ENCODE data around the gene UBALD1. TPM values are rescaled to one million over a fixed set of nuclear protein-coding genes. Genes with fewer than 3 reads are reported as not detected.

The UBALD1 gene
- total and polyA plus RNA-seq, 2 donors (not counting 3 experiments of a cell fraction or from before 2014, with no cell fraction given), result 24.8 to 41.6 TPM

DNA sequence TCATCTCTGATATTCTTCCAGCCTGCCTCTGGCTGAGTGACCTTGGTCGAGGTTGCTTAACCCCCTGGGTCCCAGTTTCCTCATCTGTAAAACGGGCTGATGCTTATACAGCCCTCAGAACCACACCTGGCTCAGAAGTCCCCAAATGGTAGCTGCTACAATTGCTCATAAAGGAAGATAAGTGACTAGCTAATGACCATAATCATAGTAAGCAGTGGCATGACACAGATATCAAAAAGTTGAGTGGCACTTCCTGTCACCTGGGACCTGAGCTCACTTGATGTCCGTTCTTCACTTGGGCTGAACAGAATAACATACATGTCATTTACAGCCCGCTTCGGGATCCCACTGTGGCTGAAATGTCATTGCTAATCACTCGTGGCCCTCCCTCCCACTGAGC lies 11.7 kb upstream of the UBALD1 start:
- ChIA-PET CTCF (interaction anchor here (1.9 kb wide), 1 partner anchor 10 kb away, joined by 8 read pairs; no protein-coding TSS in a partner anchor), POLR2A (interaction anchor here (1.0 kb wide), 1 partner anchor 17 kb away, joined by 3 read pairs; no protein-coding TSS in a partner anchor)
- TF ChIP-seq JUN (IDR thresholded peaks at IDR 0.05; ENCODE audit: borderline replicate concordance, insufficient read depth, insufficient read length, low read depth), result no peak
- TF ChIP-seq MYC (IDR thresholded peaks at IDR 0.05; ENCODE audit: low read depth, low read length), result no peak
- TF ChIP-seq MAX (IDR thresholded peaks at IDR 0.05; ENCODE audit: insufficient read depth, insufficient read length), result no peak
- TF ChIP-seq POLR2AphosphoS5 (IDR thresholded peaks at IDR 0.05; ENCODE audit: insufficient read depth, low read depth, low read length), result no peak
- TF ChIP-seq POLR2A (IDR thresholded peaks at IDR 0.05; ENCODE audit: low read depth, low read length), result no peak
- TF ChIP-seq EZH2 (IDR thresholded peaks at IDR 0.05; ENCODE audit: borderline replicate concordance, low read depth, low read length, severe bottlenecking), result no peak
- TF ChIP-seq GATA2 (IDR thresholded peaks at IDR 0.05; ENCODE audit: insufficient read depth, insufficient read length, low read depth, low read length), result no peak
- no peak for TF ChIP-seq FOS (IDR thresholded peaks at IDR 0.05; ENCODE audit: borderline replicate concordance, insufficient read depth, low read length)
- TF ChIP-seq CTCF (IDR thresholded peaks at IDR 0.05; ENCODE audit: extremely low read depth in 1 of 2, insufficient read depth in 1 of 2, low read depth in 1 of 2, low read length in 2 of 2), result no peak
- Histone ChIP-seq H3K27me3 (ENCODE audit: control insufficient read depth in 2 of 2, insufficient read depth in 2 of 2, low read length in 2 of 2) (no peaks in the 10 kb centered on the region), H3K79me2 (ENCODE audit: control insufficient read depth, insufficient read depth, low read length) (peaks cover 57% of the 10 kb centered on the region), H3K9me1 (replicated peaks; ENCODE audit: control insufficient read depth, extremely low read depth, insufficient read depth, low read length) (no peaks in the 10 kb centered on the region), H3K9me3 (replicated peaks; ENCODE audit: control insufficient read depth, insufficient read depth, low read length) (no peaks in the 10 kb centered on the region), H4K20me1 (replicated peaks; ENCODE audit: control insufficient read depth, extremely low read depth, insufficient read depth, low read length) (no peaks in the 10 kb centered on the region), H3K4me2 (ENCODE audit: insufficient read depth, low read length) (peak overlapping the region; percentile 87), H3K27ac (ENCODE audit: insufficient read depth, low read depth, low read length) (no peak overlapping the region), H3K4me1 (ENCODE audit: control insufficient read depth, extremely low read depth, insufficient read depth, low read length) (peaks cover 10% of the 10 kb centered on the region), H2AFZ (ENCODE audit: low read depth, low read length) (no peak overlapping the region), H3K9ac (replicated peaks; ENCODE audit: extremely low read depth, insufficient read depth, low read length) (no peak overlapping the region), H3K36me3 (ENCODE audit: control insufficient read depth in 2 of 2, extremely low read depth in 1 of 2, insufficient read depth in 2 of 2, low read length in 2 of 2) (no peaks in the 10 kb centered on the region), H3K4me3 (replicated peaks in 1 of 3; ENCODE audit: insufficient read depth in 1 of 3, low read depth in 1 of 3, low read length in 3 of 3) (no peak overlapping the region)
- no peak for FAIRE-seq
- dilution Hi-C loops (cut with MboI; ENCODE audit: extremely low pct_ligation_motif_present, low sequenced_read_pairs) (no loop called here), intact Hi-C loops (cut with micrococcal nuclease) (no loop called here)
- DNase-seq (ENCODE audit: low read depth, low spot score), result no peak
- TSS peak; percentile 26 for BruUV-seq (replicated peaks)
